BE2C (cell line): ENCODE measurements around the gene PERCC1. TPM values are rescaled to one million over a fixed set of nuclear protein-coding genes. Genes with fewer than 3 reads are reported as not detected.
A peak's percentile ranks its signal among the peaks of the same experiment; 100 is the strongest.

Experiments used
- DNase-seq: peaks from one replicate; pipeline ENCODE4 v3.0.0-alpha.2; 2020
- H3K27me3 ChIP-seq: fragments of 250-450 bp; sonication (Bioruptor Pico); 2 replicates; pipeline ENCODE4 v1.5.1; 2020; ENCODE audit warnings: mild to moderate bottlenecking
- H3K36me3 ChIP-seq: fragments of 250-450 bp; sonication (Bioruptor Pico); 2 replicates; pipeline ENCODE4 v1.5.1; 2020; ENCODE audit warnings: mild to moderate bottlenecking
- H3K4me1 ChIP-seq: fragments of 250-450 bp; sonication (Bioruptor Pico); 2 replicates; pipeline ENCODE4 v1.5.1; 2020
- H3K4me3 ChIP-seq: 2 replicates; pipeline ENCODE4 v1.5.1; 2011; ENCODE audit warnings: low read depth, low read length
- H3K9me3 ChIP-seq: fragments of 250-450 bp; sonication (Bioruptor Pico); 2 replicates; pipeline ENCODE4 v1.5.1; 2020
- polyA plus RNA-seq: library from polyadenylated mRNA; unstranded; fragments of >200 nt; gene quantifications from one replicate; pipeline ENCODE4 v1.2.1, GENCODE V29; 2012; ENCODE audit warnings: low read depth, missing spikeins; ENCODE audit not compliant: insufficient read length, insufficient read depth
- TF ChIP-seq, protein P1 (sequence below): IDR thresholded peaks from 2 replicates; pipeline ENCODE4 v1.5.1; 2012; ENCODE audit warnings: mild to moderate bottlenecking, low read depth, low read length

Gene PERCC1
- polyA plus RNA-seq, result not detected

DNA sequence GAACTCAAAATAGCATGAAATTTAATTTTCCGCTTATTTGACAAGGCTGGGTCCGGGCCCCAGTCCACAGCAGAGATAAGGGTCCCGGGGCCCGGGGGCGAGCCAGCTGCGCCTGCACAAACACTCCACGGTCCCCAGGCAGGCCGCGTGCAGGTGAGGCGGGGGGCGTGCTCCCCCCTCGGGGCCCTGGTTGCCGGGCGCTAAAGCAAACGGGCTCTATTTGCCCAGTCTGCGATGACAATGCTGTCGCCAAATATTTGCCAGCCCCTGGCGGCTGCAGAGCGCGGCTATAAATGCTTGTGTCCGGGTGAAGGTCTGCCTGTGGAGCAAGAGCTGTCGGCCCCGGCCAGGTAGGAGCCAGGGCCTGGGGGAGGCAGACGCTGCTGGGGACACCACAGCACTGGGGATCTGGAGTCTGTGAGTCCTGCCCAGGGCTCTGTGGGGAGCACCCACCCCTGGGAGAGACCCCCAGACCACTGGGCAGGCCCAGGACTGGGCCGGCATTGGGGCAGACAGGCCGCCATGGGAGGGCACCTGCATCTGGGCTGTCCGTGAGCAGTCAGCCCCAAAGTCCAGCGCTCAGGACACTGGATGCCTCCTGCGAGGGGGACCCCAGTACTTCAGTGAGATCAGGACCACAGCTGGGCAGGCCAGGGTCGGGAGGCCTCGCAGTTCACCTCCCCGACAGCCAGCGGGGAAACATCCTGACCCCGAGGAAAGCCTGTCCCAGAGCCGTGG, at the start of gene PERCC1:
PERCC1 (plus strand) TSS at position 320 of the 738 bp plus-strand sequence. CDS start 1,516 bp downstream, outside the sequence.
- Histone ChIP-seq H3K9me3 (no peaks in the 10 kb centered on the region), H3K4me1 (peaks cover 16% of the 10 kb centered on the region), H3K27me3 (no peaks in the 10 kb centered on the region), H3K36me3 (no peaks in the 10 kb centered on the region), H3K4me3 (peak within 1 kb of the TSS; percentile 33)
- TF ChIP-seq, protein P1, sequence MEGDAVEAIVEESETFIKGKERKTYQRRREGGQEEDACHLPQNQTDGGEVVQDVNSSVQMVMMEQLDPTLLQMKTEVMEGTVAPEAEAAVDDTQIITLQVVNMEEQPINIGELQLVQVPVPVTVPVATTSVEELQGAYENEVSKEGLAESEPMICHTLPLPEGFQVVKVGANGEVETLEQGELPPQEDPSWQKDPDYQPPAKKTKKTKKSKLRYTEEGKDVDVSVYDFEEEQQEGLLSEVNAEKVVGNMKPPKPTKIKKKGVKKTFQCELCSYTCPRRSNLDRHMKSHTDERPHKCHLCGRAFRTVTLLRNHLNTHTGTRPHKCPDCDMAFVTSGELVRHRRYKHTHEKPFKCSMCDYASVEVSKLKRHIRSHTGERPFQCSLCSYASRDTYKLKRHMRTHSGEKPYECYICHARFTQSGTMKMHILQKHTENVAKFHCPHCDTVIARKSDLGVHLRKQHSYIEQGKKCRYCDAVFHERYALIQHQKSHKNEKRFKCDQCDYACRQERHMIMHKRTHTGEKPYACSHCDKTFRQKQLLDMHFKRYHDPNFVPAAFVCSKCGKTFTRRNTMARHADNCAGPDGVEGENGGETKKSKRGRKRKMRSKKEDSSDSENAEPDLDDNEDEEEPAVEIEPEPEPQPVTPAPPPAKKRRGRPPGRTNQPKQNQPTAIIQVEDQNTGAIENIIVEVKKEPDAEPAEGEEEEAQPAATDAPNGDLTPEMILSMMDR, result peak; percentile 43; the same call in 1 of the 2 replicates
- peak; percentile 52 for DNase-seq

DNA sequence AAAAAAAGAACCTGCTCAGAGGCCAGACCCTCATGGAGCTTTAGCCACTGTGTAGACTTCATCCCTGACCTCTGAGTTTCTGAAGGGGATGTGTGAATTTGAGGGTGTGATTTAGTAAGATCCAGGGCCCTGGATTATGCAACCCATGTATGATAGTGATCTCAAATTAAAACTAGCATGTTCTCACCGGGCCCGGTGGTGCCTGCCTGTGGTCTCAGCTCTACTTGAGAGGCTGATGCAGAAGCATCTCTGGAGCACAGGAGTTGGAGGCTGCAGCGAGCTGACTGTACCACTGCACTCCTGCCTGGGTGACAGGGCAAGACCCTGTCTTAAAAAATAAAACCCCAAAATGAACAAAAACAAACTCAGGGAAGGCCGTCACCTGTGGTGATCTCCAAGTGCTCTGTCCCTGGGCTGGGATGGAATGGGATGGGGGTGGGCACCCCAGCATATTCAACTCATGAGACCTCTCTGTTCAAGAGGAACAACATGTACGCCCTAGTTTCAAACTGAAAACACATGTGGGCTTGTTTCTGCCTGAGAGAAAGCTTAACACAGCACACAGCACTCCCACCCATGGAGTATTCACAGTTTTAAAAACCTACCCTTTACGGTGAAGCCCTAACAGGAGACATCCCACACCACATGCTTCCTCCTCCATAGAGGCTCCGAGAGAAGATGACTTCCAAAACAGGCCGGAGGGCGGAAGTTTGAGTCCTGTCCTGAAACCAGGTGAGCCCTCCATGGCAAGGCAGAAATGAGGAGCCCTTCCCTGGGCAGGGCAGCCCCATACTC, 49.1 kb upstream of the PERCC1 start:
- TF ChIP-seq, protein P1, result no peak
- Histone ChIP-seq H3K36me3 (no peaks in the 10 kb centered on the region), H3K27me3 (no peaks in the 10 kb centered on the region), H3K4me1 (peaks cover 5% of the 10 kb centered on the region; the same call in 1 of the 2 replicates), H3K9me3 (no peaks in the 10 kb centered on the region), H3K4me3 (no peak overlapping the region)
- no peak for DNase-seq

DNA sequence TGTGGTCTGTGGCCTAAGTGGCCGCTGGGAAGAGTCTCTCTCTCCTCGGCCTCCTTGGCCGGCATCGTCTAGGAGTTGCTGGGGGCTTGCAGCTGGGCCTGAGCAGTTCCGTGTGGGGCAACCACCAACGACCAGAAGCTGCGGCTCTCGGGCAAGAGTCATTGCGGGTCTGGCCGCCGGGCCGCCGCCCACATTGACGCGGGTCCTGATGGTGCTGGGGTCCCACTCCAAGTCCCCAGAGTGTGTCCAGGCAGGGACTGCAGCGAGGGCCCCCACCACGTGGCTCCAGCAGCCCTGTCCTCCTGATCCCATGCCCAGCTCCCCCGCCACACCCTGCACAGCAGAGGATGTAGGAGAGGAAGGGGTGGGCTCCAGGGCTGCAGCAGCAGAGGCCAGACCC, 47.3 kb upstream of the PERCC1 start:
- Histone ChIP-seq H3K27me3 (no peaks in the 10 kb centered on the region), H3K4me1 (no peaks in the 10 kb centered on the region), H3K4me3 (no peak overlapping the region), H3K36me3 (no peaks in the 10 kb centered on the region), H3K9me3 (no peaks in the 10 kb centered on the region)
- TF ChIP-seq, protein P1, result no peak
- DNase-seq, result no peak

DNA sequence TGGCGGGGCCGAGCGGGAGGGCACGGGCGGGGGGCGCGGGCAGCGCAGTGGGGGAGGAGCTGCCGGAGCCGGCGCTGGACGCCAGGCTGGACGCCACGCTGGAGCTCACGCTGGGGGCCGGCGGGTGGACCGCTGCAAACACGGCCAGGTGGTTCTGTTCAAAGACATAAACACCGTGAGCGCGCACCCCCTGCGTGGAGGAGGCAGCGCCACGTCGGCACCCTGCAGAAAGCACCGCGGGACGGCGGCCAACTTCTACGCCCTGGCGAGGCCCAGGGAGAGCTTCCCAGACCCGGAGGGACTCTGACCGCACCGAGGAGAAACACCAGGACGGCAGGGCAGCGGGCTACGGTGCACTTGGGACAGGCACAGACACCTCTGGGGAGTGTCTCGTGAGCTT, 45.6 kb upstream of the PERCC1 start:
- no peak for DNase-seq
- TF ChIP-seq, protein P1, result no peak
- H3K36me3 ChIP-seq, result no peaks in the 10 kb centered on the region
- no peaks in the 10 kb centered on the region for H3K27me3 ChIP-seq
- H3K4me1 ChIP-seq, result no peaks in the 10 kb centered on the region
- no peaks in the 10 kb centered on the region for H3K9me3 ChIP-seq
- H3K4me3 ChIP-seq, result no peak overlapping the region

DNA sequence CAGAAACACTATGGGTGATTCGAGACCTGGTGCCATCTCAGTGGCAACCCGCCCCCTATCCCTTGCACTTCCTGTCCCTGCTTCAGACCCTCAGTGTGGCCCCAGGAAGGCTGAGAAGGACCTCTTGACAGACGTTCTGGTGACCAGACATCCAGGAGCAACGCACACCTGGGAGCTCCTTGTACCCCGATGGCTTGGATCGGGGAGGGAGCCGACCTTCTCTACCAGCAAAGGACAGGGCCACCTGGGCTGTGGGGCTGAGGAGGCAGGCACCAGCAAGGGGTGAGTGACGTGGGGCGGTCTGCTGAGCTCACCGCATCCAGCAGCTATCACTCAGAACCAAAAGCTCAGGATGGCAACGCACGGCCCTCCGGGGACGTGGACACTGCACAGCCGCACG, 43.5 kb upstream of the PERCC1 start:
- no peaks in the 10 kb centered on the region for H3K4me1 ChIP-seq
- TF ChIP-seq, protein P1, result no peak
- H3K36me3 ChIP-seq, result no peaks in the 10 kb centered on the region
- DNase-seq, result no peak
- H3K9me3 ChIP-seq, result no peaks in the 10 kb centered on the region
- H3K4me3 ChIP-seq, result no peak overlapping the region
- H3K27me3 ChIP-seq, result no peaks in the 10 kb centered on the region
